CD4-positive, alpha-beta T cell treated with Interleukin-6 for 4 hours (primary cell): ENCODE measurements around the gene CCDC124.
A peak's percentile ranks its signal among the peaks of the same experiment; 100 is the strongest.

Experiments
- DNase-seq: peaks from one replicate; pipeline ENCODE4 v3.0.0-alpha.2; 2020; ENCODE audit warnings: mixed read lengths

CCDC124 gene

DNA sequence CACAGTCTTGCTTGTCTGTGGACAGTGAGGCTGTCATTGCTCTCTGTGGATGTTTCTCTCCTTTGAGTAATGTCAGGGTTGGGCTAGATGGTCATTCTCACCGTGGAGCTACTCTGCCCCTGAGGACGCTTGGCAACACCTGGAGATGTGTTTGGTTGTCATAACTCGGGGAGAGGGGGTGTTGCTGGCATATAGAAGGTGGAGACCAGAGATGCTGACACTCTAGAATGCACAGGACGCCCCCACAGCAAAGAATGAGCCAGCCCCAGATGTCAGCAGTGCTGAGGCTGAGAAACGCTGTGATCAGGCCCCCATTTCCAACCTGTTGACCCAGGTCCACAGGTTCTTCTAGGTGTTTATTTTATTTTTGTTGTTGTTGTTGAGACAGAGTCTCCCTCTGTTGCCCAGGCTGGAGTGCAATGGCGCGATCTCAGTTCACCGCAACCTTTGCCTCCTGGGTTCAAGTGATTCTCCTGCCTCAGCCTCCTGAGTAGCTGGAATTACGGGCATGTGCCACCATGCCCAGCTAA lies 4.6 kb downstream of the CCDC124 start:
- DNase-seq: no peak

DNA sequence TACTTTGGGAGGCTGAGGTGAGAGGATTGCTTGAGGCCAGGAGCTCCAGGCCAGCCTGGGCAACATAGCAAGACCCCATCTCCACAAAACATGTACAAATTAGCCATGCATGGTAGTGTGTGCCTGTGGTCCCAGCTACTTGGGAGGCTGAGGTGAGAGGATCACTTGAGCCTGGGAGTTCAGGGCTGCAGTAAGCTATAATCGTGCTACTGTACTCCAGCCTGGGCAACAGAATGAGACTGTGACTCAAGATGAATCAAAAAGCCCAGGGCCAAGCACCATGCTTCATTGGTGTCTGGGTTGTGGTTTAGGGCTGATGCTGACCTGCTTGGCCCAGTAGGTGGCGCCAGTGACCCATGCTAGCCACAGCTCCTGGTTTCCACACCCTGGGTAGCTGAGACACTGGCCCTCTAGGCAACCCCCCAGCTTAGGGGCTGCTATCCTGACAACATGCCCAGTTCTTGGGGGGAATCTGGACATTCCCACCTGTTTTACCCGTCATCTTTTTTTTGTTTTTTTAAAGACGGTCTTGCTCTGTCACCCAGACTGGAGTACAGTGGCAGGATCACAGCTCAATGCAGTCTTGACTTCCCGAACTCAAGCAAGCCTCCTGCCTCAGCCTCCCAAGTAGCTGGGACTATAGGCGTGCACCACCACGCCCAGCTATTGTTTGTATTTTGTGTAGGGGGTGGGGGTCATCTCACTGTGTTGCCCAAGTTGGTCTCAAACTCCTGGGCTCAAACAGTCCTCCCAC lies 5.5 kb downstream of the CCDC124 start:
- DNase-seq: peak; percentile 89

DNA sequence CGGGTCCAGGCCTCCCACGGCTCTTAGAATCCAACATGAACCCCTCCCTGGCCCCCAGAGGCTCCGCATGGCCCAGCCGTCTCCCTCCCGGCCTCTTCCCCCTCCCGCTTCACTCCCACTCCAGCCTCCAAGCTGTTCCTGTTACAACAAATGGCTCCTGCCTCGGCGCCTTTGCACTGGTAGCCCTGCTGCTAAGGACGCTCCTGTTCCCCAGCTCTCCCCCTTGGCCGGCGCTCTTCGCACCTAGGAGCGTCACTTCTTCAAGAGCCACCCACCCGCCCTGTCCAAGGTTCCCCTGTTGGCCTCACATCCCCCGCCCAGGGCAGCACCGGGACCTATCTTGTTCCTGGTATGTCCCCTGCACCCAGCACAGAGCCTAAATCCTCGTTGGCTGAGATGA lies 9.4 kb downstream of the CCDC124 start:
- no peak for DNase-seq

DNA sequence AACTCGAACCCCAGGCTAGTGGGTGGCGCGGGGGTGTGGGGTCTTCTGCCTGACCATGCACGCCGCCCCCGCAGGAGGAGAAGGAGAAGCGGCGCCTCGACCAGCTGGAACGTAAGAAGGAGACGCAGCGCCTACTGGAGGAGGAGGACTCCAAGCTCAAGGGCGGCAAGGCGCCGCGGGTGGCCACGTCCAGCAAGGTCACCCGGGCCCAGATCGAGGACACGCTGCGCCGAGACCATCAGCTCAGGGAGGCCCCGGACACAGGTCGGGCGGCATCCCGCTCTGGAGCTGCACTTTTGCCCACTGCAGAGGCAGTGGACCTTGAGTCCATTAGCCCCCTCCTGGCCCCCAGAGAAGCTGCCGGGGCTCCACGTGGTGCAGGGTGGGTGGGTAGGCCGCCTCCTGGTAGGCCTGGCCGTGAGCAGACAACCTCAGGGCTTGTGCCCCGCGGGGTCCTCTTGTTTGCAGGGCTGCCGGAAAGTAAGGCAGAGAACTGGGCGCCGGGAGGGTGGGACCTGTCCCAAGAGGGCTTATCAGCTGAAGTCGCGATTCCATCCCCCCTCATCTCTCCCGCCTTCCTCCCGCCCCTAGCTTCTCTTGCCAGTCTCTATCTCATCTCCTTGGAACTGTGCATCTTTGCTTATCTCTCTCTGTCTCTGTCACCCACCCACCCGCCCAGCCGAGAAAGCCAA lies 9.9 kb downstream of the CCDC124 start:
- DNase-seq: no peak

DNA sequence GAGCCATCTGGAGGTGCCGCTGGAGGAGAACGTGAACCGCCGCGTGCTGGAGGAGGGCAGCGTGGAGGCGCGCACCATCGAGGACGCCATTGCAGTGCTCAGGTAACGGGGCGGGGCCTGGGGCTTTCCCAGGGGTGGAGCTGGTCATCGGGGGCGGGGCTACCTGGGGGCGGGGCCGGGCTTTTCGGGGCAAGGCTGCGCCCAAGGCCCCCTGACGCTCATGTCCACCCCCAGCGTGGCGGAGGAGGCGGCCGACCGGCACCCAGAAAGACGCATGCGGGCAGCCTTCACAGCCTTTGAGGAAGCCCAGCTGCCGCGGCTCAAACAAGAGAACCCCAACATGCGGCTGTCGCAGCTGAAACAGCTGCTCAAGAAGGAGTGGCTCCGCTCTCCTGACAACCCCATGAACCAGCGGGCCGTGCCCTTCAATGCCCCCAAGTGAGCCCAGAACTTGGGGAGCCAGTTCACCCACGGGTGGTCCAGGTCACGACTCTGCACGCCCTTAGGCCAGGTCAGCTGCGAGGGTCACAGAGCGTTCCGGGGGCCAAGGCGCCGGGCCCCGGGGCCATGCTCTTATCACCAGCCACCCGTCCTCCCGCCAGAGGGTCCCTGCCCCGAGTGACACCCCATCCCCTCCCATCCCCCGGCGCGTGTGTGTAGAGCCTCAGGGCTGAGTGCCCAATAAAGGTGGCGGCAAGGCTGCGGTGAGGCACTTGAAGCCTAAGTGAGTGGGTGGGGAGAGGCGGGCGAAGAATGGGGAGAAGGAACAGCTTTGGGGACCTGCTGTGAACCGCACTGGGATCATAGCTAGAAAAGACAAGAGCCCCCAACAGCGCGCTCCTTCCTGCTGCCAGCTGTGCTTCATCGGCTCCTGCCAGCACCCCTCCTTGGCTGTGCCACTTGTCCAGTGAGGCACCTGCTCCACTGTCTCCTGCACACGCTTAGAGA lies 10.7 kb downstream of the CCDC124 start:
- no peak for DNase-seq

DNA sequence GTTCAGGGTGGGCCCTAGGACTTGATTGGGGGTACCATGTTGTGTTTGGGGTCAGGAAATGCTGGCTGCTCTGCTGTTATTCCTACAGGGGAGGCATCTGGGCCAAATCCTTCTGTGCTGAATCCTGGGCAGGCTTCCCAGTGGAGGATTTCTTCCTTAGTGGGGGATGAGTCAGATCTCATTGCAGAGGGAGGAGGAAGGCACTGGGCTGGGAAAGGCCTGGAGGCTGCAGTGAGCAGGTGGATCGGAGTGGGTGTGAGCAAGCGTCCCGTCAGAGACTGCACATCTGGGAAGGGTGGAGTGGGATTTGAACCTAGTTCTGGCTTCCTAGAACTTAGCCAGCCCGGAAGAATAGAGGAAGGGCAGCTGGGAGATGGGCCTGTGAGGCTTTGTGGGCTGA lies 11.5 kb downstream of the CCDC124 start:
- no peak for DNase-seq

DNA sequence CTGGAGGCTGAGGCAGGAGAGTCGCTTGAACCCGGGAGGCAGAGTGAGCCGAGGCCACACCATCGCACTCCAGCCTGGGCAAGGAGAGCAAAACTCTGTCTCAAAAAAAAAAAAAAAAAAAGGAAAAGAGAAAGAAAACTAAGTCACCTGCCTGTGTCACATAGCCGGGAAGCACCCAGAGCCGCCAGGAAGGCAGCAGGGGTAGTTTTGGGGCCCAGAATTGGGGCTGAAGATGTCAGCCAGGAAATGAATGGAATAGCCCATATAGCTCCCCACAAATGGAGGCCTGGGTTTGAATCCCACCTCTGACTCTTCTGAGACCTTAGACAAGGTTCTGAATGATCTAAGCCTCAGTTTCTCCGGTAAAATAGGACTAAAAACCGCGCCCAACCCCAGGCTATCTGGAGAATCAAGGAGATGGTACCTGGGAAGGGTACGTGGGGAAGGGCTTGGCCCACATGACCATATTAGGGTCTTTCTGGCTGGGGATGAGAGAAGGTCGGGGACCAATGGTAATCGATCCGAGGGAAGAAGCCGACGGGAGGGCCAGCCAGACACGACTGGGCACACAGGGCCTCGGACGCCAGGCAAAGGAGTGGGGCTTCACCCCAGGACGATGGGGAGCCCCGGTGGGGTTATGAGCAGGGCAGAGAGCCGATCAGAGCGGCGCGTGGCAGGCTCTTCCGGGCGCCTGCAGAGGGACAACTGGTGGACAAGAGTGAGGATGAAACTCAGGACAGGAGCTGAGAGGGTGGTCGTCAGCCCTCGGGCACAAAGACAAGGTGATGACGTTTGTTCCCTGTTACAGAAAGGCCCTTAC lies 14.4 kb downstream of the CCDC124 start:
- DNase-seq: no peak

DNA sequence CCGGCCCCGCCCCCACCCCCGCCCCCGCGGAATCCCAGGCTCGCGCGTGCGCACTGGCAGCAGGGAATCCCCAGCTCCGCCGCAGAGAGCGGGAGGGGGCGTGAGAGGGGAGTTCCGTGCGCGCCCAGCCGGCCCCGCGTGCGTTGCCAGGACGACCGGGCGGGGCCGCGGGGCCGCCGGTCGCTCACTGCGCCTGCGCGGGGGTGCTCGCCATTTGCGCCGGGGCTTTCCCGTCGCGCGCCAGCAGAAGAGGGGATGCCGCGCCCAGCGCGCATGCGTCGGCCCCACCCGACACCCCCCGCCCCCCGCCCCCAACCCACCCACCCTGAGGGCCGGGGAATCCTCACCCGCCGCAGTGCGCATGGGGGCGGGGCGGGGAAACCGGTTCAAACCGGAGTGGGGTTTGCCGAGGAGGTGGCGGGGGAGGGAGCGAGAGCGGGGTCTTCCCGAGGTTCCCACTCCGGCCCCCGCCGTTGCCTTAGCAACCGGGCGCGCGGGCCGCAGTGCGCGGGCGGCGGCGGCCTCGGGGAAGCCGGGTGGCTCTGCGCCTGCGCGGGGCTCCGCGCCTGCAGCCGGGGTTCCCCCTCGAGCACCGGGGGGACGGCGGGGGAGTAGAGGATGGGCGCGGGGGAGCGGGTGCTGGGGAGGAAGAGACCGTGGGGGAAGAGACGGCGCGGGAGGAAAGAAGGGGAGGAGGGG lies 15.1 kb downstream of the CCDC124 start:
- peak; percentile 96 for DNase-seq

DNA sequence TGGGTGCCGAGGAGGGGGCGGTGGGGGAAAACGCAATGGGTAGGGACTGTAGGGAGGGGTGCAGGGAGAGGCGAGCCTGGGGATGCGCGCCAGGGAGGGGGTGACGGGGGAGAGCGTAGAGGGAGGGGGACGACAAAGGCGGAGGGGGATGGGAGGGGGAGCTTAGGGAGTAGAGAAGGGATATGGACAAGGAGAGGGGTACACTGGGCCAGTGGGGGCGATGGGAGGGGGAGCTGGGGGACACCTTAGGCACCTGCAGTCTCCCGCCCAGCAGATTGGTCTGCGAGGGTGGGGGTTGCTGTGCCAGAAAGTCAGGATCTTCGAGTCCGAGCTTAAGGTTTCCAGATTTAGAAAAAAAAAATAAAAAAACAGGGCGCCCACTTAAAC lies 15.7 kb downstream of the CCDC124 start:
- no peak for DNase-seq

DNA sequence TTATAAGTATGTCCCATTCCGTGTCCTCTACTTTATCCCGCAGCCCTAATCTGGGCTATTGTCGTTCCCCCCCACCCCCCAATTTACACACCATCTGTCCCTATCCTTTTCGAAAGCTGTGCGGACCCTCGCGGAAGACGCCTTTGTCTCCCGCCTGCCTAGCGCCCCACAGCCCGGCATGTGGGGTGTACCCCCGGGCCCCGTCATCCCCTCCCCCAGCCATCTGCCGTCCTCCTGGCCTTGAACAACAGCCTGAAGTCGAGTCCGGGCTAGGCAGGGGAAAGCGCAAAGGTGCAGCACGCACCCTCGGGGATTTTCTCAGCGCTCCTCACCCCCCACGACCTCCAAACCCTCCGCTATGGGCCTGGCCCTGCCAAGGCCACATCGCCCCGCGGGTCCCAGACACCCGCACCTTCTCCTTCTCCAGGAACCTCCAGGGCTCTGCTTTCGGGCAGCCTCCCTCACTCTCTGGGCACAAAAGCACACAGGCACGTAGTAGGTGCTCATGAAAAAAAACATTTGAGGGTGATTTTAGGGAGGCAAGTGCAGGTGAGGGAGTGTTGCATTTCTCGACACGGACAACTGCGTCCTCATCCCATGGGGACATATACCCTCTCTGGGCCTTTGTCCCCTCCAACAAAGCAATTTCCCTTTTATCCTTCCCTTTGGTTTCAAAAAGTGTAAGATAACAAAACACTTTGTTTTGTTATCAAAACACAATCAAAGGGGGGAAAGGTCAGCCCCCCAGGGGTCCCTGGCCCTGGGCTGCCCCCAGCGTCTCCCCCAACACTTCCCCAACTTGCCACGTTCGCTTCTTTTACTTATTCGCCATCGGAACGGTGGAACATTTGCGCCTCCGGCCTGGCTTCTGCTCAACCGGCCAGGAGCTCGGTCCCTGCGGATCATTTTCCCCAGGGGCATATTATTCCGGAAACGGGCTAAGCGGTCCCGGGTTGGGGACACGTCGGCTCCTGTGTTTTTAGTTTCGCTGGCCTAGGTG lies 16.4 kb downstream of the CCDC124 start:
- DNase-seq: peak; percentile 29

DNA sequence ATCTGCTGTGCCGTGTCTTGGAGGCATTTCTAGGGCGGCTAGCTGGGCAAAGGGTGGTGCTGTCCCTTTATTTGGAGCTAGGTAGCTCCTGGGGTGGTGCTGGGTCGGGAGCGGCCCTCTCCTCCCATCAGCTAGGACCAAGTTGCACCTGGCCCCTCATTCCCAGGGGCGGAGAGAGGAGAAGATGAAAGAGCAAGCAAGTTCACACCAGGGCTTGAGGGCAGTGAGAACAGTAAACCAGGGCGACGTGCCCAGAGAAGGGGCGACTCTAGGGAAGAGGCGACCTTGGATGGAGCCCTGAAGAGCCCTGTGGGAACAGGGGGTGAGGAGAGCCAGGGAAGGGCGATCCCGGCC lies 17.1 kb downstream of the CCDC124 start:
- no peak for DNase-seq

DNA sequence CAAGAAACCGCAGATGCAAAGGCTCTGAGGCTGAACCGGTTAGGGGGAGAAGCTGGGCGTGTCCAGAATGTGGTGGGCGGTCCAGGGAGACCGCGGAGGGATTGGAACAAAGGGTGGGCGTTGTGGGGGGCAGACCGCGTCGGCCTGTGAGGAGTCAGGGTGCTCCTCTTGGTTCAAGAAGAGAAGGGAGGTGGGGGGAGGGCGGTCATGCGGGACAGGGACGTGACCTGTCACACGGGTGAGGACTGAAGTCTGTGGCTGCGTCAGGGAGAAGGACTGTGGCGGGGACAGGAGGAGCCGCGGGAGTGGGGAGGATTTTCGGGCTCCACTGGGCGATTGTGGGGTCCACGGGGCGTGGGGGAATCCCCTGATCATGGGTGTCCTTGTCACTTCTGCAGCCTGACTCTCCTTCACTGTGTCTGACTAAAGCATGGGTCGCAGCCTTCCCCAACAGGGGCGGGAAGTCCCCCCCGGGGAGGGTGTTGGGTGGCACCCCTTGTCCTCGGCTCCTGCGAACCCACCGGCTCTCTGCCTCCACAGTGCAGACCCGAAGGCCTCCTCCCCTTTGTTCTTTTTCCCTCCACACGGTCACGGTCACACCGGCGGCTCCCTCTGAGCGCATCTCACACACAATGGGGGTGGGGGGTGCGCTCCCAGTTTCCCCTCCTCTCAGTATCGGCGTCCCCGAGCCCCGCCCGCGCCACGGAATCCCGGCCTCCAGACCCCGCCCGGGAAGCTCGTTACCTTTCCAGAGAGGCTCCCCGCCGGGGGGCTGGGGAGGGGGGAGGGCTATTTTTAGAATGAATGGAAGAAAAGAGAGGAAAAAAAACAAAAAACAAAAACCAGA lies 17.7 kb downstream of the CCDC124 start:
- peak; percentile 23 for DNase-seq

DNA sequence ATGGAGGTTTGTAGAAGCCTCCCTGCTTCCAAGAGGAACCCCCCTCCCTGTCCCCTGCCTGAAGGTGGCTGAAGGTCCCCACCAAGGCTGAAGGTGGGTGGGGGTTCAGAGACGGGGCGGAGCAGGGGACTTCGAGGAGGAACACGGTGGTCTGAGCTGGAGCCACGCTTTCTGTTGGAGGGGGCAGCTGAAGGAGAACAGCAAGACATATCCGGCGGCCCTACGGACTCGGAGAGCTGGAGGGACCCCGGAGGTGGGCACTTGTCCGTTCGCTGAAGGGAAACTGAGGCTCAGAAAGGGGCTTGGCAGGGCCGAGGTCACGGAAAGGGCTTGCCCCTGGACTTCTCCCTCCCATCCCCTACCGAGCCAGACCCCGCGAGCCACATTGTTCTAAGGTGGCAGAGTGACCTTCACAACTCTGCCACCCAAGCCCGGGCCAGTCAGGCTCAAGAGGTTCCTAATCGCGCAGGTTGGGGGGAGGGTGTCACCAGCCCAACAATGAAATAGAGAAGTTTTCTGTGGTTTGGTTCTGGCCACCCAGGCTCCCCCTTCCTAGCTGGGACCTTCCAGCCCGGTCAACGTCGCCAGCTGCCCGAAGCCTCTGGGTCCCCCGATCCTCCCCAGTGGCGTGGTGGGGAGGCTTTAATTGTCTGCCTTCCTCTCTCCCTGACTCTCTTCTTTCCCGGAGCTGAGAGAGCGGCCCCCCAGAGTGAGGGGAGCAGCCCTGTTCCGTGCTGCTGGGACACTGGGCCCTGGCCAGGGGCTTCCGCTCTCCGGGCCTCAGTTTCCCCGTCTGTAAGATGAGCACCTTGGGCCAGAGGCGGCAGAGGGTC lies 18.6 kb downstream of the CCDC124 start:
- DNase-seq: no peak

DNA sequence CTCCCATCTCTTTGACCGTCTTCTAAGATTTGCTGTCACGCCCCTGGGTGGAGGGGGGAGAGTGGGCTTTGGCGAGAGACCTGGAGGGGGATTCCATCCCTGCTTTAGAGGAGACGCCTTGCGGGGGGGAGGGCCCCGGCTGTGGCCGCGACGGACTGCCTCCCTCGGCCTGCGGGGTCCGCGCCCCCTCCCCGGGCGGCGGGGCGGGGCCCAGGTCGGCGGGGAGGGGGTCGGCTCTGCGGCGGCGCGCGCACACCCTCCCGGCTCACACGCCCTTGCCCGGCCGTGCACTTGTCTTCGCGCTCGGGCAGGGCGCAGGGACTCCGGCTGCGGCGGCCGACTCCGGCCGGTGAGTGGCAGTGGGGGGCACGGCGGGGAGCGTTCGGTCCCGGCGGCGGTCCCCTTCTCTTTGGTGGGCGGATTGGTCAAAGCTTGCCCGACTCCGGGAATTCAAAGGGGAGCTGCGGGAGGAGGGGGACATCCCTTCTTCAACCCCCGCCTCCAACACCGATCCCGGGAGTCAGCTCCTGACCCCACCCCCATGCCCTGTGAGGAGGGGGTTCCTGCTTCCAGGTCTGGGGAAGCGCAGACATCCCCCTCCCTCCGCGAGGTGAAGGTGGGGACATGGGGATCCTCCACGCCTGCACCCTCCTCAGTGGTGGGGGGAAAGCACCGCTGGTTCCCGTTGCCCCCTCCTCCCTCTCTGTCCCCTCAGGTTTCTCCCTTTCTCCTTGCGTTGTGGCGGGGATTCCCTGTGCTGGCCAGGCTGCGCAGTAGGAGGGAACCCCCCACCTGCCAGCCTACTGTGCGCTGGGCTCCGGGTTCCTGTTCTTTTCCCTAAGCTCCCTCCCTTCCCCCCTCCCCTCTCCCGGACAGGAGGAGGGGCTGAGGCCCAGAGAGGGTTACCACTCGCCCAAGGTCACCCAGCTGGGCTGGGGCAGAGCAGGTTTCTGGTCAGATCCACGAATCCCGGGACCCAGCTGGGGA lies 19.5 kb downstream of the CCDC124 start:
- DNase-seq: no peak

DNA sequence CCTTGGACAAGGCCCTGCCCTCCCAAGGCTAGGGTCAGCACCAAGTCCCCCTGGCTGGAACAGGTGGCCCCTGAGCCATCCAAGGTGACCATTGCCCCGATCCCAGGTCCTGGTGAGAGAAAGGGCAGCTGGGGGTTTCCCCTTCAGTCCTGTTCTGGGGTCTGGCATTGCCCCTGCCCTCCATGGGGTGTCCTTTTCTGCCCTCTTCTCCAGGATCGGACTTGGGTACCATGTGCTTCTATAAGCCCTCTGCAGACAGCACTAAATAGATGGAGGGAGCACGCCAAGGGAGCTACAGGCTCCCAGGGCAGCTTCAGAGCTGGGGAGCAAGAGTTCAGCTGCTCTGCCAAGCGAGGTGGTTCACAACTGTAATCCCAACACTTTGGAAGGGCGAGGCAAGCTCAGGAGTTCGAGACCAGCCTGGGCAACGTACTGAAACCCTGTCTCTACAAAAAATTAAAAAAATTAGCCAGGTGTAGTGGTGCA lies 20.5 kb downstream of the CCDC124 start:
- no peak for DNase-seq

DNA sequence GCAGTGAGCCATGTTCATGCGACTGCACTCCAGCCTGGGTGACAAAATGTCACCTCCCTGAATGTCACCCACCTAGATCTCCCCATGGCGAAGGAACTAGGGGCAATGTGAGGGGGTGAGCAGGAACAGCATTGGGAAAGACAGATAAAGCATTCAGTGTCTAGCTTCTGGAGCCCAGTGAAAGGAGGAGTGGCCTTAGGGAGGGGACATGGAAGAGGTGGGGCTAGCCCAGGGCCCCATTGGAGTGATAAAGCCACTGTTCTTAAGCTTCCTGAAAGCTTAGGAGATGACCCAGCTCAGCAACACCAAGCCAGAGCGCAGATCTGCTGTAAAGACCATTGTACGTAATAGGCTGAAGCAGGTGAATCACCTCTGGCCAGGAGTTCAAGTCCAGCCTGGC lies 21.1 kb downstream of the CCDC124 start:
- no peak for DNase-seq

DNA sequence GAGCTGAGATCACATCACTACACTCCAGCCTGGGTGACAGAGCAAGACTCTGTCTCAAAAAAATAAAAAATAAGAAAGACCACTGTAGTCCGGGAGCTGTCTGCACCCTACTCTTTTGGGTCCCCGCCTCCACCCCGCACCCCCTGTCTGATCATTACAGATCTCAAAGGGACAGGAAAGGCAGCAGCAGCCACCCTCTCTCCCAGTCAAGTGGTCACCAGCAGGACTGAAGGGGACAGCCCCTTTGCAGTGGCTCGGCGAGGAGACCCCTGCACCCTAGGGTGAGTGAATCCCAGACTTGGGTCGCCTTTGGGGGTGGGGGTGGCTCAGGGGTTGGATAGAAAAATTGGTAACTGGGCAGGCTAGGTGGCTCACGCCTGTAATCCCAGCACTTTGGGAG lies 21.6 kb downstream of the CCDC124 start:
- no peak for DNase-seq
